K562 (cell line): ENCODE results near the gene PTPN18.

ENCODE experiments used
- CREB1 ChIP-seq, 2 experiments: sonication (generic) in 1 of 2; formaldehyde crosslinking in 1 of 2; IDR thresholded peaks; 2 replicates each; pipeline versions ENCODE4 v1.6.1 to v1.8.0; 2012 to 2022; ENCODE audit warnings: inconsistent platforms in 1 of 2, mild to moderate bottlenecking in 1 of 2, missing genetic modification reagents in 1 of 2, moderate library complexity in 1 of 2
- TAF7 ChIP-seq: fragments of 450-650 bp; IDR thresholded peaks from 2 replicates; pipeline ENCODE4 v1.6.1; 2016; ENCODE audit warnings: missing genetic modification characterization, missing compliant biosample characterization
- TF ChIP-seq, protein P1 (sequence below), 3 experiments: IDR thresholded peaks in 2 of 3; conservative IDR thresholded peaks in 1 of 3; 2 replicates each; pipeline ENCODE4 v1.5.1; 2011 to 2012; ENCODE audit warnings: low read length in 3 of 3, mild to moderate bottlenecking in 3 of 3, control low read depth in 2 of 3, improper control_type of control experiment in 1 of 3, inconsistent platforms in 1 of 3, low read depth in 1 of 3, mixed read lengths in 1 of 3, moderate library complexity in 1 of 3; ENCODE audit not compliant: insufficient read depth in 2 of 3

DNA sequence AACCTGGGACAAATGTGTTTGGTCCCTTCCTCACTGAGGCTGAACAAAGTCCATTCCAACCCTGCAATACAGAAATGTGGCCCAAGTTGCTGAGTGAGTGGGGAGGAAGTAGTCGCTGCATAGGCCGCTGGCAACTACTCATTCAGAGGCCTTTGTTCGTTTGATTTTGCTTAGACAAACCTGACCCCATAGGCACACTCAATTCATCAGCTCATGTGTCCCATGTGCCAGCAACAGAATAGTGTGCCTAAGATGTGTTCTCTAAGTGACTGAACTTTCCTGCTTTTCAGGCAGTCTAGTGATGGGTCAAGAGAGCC, 23.0 kb downstream of the PTPN18 start:
- TF ChIP-seq TAF7 (no peak), CREB1 (IDR thresholded peaks at IDR 0.05) (no peak), CREB1 (CRISPR knock-in tag; IDR thresholded peaks at IDR 0.05) (no peak)
- TF ChIP-seq, protein P1, sequence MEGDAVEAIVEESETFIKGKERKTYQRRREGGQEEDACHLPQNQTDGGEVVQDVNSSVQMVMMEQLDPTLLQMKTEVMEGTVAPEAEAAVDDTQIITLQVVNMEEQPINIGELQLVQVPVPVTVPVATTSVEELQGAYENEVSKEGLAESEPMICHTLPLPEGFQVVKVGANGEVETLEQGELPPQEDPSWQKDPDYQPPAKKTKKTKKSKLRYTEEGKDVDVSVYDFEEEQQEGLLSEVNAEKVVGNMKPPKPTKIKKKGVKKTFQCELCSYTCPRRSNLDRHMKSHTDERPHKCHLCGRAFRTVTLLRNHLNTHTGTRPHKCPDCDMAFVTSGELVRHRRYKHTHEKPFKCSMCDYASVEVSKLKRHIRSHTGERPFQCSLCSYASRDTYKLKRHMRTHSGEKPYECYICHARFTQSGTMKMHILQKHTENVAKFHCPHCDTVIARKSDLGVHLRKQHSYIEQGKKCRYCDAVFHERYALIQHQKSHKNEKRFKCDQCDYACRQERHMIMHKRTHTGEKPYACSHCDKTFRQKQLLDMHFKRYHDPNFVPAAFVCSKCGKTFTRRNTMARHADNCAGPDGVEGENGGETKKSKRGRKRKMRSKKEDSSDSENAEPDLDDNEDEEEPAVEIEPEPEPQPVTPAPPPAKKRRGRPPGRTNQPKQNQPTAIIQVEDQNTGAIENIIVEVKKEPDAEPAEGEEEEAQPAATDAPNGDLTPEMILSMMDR (IDR thresholded peaks at IDR 0.05 in 2 of 3, conservative IDR thresholded peaks at IDR 0.05 in 1 of 3; ENCODE audit: insufficient read depth in 2 of 3, low read depth in 1 of 3, low read length in 3 of 3), result no peak
